ENCODE results near the gene HPGD.

Gene HPGD

DNA sequence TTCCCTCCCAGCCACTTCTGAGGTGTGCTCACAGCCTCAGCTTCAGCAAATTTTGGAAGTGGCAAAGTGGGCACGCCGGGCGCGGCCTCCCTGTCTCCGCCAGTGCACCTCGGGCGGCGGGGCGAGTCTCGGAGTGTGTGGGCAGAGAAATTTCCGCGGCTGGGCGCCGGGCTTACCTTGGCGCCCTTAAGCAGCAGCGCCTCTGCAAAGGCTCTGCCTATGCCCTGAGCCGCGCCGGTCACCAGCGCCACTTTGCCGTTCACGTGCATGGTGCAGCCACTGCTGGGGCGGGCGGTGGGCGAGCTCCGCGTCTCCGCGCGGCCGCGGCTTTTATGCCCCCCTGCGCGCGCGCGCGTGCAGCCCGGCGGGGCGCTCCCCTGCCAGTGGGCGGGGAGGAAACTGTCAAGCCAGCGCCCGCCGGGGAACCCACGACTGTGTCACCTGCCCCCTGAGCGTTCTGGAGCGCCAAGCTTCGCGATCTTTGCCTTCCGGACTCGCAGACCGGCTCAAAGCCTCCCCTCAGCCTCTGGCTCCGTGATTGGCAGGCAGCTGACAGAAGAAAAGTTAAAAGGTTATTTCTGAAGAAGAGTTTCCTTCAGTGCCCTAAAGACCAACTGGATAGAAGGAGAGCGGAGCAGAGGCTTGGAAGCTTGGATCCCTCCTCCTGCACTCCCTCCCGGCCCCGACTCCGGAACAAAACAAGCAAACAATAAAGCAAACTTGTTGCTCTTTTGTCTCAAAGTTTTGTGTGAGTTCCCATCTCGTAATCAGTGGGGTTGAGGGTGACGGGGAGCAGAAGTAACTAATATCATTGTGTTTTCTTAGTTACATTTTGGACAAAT, at the start of gene HPGD:
Gene HPGD (minus strand): TSS at position 306 of the 842 bp plus-strand sequence. CDS start 37 bp downstream, at position 269.
- DNase-seq (ENCODE audit: low spot score): peak; percentile 22

DNA sequence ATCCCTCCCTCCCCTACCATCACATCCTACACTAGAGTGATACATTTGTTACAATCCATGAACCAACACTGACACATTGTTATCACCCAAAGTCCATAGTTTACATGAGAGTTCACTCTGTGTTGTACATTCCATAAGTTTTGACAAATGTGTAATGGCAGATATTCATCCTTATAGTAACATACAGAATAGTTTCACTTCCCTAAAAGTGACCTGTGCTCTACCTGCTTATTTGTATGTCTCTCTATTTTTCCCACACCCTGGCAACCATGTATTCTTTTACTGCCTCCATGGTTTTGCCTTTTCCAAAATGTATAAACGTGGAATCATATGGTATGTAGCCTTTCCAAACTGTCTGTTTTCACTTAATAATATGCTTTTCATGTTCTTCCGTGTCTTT, 42.2 kb upstream of the HPGD start:
- no peak for DNase-seq (ENCODE audit: low spot score)

DNA sequence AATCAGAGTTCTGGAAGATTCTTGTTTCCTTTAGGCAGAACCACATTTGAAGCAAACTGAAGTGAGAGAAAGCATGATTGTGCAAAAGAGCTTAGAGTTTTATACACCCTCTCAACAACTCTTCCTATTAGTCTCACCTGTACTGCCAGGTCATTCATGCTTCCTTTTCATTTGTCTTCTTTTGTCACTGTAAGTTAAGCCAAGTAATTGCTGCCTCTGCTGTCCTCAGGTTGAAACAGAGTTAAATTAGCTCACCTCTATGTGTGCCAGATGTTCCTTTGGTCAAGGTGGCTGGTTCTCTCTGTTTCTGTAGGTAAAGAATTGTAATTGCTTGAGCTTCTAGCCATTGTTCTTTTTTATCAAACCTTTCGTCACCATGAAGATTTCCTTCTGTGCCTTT, 41.1 kb upstream of the HPGD start:
- DNase-seq (ENCODE audit: low spot score): no peak

DNA sequence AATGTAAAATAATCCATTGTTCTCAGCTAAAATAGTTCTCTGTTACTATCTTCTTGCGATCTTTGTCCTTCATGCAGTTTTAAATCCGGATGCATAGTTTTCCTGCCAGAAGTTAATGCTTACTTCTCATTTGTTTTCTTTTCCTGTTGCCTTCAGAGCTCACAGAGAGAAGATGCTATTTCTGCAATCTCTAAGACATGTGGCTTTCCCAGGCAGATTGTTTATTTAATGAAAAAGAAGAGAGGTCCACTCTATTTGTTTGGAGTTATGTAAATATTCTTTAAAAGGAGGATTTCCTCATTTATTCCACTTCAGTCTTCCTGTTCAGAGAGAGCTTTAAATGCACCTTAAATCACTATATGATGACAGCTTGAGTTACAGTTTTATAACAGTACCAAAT, 39.3 kb upstream of the HPGD start:
- DNase-seq (ENCODE audit: low spot score): no peak

DNA sequence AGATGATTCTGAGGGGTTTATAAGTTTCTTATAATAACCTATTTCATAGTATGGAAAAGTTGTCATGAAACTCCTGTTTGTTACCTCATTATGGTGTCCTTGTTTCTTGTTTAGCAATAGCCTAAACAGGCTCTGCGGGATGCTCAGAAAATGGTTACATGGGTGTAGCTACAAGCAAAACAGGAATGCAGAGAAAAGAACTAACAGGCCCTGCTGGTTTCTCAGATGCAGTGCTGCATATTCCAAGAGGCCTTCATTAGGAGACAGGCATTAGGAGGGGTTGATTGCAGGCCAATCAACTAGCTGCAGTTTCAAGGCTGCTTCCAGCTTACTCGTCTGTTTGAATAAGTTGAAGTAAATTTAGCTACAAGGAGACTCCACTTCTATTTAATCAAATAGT, 37.6 kb upstream of the HPGD start:
- no peak for DNase-seq (ENCODE audit: low spot score)

DNA sequence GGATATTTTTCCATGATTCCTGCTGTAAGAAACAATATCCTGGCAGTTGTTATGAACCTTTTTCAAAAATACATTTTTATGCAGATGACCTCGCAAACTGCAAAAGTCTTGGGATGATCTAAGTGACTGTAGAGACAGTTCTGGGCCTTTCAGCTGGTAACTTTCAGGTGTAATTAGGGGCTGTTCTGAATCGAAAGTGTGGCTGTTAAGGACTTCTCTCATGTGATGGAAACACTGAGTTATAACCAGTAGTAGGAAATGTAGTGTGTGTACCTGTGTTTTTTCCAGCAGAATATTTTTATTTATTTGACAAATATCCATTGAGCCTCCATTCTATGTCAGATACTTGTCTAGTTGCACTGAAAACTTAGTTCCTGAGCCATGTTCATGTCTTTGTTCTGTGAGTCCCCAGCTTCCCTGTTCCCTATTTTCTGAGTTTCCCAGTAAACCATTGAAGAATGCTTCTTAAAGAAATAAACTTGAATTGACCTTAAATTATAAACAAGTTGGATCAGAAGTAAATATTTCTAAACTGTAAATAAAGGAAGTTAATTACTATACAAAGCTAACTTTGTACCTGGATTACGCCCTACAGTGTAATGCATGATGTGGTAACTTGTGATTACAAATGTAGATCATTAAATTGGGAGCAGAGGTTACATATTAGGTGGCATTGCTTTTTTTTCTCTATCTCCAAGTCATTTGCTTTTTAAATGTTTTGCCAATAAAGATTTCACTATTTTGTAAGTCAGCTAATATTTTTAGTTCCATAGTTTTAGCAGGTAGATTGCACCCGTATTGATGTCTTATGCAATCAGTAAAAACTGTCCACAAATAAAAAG, 33.7 kb upstream of the HPGD start:
- DNase-seq (ENCODE audit: low spot score): no peak

DNA sequence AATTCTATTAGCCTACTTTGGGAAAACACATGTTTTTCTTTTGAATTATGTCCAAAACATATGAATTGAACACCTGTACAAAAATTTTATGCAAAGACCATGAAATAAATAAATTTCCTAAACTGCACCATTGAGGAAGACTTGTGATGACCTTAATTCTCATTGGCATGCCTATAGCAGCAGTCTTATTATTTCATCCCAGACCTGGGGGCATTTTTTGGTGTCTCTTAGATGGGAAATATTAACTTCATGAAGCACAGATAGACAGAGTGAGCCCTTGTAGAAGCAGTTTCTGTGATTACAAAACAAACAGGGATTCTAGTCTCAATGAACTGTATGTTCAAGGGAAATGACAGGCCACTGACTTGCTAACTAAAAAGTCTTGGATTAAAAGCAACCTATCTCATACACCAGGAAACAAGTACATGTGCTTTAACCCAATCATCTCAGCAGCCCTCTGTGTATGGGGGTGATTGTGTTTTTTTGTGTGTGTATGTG, 32.0 kb upstream of the HPGD start:
- no peak for DNase-seq (ENCODE audit: low spot score)

DNA sequence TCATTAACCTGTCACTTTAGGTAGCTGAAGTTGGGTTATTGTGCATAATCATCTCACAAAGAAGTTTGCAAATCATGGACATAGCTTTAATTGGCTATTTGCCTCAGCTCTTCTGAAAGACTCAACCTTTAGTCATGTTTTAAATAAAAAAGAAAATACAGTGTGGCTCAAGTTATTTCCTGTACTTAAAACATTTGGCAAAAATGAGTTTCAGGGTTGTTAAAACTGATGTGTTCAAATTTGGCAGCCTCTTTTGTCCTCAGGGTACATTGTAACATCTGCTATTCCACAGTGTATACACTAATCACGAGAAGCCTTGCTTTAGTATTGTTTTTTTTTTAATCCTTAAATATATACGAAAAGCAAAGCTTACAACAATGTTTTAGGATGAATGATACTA, 31.5 kb upstream of the HPGD start:
- DNase-seq (ENCODE audit: low spot score): peak; percentile 21

DNA sequence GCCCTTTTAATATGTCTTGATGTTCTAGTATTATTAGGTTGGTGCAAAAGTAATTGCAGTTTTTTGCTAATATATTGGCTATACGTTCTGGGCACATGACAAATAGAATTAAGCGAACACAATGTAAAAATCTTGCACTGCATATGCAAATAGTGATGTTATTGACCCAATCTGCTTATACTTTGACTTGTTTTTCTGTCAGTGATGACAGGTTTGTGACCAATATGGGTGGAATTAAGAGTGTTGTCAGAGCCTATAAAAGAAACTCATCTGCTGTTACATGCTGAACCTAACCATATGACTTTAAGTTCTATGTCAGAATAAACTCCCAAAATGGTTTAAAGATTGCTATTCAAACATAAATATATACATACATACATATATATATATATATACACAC, 30.7 kb upstream of the HPGD start:
- DNase-seq (ENCODE audit: low spot score): no peak

DNA sequence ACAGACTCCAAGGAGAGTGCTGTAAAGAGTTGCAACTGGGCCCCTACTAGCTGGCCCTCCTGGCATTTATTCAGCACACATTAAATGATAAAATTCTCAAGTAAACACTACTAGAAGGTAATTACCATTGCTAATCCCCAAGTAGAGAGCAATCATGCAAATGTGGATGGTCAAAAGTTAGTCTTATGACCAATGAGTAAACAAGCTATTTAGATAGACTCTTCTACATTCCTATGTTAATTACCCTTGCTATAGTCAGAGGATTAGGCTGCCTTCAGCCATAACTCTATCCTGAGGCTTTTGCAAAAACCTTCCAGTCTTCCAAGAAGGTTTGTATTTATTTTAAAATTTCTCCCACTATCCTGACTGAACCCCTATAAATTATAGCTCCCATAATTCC, 28.3 kb upstream of the HPGD start:
- no peak for DNase-seq (ENCODE audit: low spot score)

DNA sequence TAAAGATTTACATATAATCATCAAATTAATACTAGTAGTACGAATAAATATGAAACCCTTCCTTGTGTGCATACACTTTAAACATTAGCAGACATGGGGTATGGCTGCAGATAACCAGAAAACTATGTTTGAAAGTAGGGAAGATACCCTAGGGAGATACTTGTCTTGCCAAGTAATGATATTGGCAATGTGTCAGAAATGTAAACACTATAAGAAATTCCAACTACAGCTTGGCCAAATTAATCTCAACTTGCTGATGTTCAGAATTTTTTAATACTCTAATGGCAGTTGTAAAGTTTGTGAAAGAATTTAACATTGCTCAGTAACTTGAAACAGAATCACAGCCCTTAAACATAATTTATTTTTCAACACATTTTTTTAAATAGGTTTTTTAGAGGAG, 27.4 kb upstream of the HPGD start:
- DNase-seq (ENCODE audit: low spot score): no peak

DNA sequence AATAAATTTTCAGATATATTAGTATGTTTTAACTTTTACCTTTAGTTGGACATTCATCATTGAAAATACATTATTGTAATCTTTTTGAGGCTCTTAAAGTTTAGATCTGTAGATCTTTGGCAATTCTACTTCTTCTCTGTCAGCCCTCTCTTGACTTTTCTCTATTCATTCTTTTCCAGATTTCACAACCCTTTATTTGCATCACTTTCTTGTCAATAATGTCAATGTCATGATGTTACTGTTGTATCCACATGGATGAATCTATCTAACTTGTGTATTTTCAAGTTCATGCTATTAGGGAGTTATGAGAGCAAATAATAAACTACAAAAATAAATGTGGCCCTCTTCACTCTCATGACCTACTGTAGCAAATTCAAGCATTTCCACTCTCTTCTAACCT, 23.0 kb upstream of the HPGD start:
- DNase-seq (ENCODE audit: low spot score): no peak

DNA sequence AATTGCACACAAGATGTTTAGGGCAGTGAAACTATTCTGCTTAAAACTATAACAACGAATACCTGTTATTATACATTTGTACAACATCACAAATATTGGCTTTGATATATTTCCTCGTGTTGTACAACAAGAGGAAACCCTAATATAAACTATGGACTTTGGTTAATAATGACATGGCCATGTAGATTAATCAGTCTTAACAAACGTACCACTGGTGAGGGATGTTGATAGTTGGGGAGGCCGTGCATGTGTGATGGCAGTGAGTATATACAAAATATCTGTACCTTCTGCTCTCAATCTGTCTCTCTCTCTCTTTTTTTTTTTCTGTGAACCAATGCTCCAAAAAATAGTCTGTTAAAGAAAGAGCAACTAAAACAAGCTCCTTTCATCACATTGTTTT, 22.2 kb upstream of the HPGD start:
- DNase-seq (ENCODE audit: low spot score): no peak

DNA sequence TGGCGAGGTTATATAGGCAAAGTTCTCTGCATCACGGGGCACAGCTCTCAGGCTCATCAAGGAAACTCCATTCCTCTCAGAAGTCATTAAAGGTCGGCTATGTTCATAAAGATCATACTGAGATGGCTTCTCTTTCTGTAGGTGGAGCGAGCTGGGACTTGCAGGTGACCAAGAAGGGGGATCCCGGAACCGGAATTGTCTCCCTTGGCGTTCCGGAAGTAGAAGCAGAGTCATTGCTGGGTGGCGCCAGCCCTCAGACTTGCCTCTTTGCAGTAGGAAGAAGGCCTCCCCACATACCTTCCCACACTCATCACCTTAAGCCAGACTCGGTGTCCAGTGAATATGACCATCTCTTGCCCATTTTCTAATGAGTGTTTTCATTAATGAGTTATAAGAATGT, 17.9 kb upstream of the HPGD start:
- no peak for DNase-seq (ENCODE audit: low spot score)

DNA sequence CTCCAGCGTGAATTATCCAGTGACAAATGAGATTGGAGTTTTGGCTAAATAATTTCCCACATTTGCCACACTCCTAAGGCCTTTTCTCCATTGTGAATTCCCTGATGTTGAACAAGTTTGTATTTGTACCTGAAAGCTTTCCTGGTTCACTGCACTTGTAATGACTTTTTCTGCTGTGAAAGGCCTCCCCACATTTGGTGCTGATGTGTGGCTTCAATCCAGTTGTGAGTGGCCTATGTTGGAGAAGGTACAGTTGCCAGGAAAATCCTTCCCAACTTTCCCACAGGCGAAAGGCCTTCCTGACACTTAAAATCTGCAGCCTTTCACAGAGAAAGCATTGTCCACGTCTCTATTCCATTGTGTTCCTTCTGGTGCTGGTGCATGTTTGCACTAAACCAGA, 17.3 kb upstream of the HPGD start:
- DNase-seq (ENCODE audit: low spot score): no peak

DNA sequence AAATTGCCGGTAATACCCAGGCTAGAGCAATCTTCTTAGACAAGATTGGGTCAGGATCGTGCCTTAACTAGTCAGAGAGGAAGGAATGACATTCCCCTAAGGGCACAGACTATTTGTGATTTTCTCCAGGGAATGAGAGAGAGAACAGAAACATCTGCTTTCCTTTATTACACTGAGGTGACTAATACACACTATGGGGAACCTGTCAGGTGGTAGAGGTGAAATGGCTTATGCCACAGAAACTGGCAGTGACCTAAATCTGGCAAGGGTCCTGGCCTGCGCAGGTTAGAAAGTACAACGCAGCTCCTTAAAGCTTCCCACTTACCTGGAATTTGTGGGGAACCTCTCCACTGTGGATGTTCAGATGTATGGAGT, 16.6 kb upstream of the HPGD start:
- no peak for DNase-seq (ENCODE audit: low spot score)

DNA sequence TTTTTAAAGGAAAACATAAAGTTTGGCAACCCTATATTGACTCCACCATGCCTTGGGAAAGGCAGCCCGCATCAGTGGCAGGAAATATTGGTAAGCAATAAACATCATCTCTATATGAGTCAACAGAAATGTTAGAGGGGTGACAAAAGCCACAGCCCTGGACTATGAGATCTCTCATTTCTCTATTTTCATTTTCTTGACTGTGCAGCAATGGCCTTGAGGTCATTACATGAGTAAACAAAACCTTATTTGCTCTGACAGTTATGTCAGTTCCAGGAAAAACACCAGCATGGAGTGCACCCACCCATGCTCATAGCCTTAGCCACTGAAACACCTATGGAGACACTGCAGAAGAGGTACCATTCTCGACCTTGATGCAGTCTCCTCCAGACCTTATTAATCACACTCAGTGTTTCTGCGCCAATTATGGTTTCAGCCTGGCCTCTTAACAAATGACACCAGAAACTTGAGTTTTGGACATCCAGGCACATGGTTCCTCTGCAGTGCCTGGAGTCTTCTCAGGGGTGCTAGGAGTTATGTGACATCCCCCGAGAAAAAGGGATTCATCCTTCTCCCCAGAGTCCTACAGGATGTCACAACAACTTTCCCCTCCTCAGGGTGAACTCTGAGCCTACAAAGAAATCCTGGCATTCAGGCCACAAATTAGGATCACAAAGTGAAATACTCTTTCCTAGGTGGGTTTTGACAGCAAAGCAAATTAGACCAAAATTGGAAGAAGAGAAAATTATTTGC, 16.0 kb upstream of the HPGD start:
- DNase-seq (ENCODE audit: low spot score): no peak

DNA sequence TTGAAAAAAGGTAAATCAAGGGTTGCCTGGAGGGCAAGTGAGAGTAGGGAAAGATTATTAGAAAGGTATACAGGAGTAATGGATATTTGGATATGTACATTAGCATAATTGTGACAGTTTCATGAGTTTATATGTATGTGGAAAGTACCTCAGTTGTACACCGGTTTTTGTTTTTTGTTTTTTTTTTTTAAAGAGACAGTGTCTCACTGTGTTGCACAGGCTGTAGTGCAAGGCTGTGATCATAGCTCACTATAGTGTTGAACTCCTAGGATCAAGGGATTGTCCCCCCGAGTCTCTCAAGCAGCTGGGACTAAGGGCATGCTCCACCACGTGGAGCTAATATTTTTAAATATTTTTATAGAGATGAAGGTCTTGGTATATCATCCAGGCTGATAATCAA, 15.3 kb upstream of the HPGD start:
- no peak for DNase-seq (ENCODE audit: low spot score)

DNA sequence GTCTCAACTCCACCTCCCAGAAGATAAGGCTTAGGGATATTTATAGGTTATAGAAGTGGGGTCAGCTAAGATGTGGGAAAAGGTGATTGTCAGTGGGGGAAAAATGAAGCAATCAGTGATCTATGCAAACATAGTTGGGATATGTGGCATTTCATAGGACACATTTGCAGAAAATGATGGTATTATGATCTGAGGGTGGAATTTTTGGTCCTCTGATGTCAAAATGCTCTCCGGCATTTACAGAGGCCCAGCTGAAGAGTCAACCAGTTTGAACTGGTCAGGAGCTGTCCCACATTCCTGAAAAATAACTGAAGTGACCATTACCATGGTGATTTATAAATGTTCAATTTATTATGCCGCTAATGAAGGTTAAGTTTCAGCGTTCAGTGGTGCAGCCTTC, 12.2 kb upstream of the HPGD start:
- DNase-seq (ENCODE audit: low spot score): no peak

DNA sequence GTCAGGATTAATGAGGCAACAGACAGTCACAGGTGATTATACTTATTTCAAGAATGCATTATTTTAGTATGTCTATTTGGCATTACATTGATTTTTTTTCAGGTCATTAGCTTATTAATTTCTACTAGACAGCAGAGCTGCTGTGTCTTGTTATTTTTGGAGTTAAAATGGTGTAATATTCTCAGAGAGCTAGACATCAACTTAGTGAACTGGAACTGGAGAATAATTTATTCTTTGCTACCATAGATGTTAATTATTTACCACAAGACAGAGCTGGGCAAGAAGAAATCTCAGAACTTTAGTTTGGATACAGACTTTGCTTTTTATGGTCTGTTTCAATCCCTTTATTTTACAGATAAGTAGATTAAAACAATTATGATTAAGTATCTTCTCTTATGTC, 10.2 kb upstream of the HPGD start:
- DNase-seq (ENCODE audit: low spot score): no peak

DNA sequence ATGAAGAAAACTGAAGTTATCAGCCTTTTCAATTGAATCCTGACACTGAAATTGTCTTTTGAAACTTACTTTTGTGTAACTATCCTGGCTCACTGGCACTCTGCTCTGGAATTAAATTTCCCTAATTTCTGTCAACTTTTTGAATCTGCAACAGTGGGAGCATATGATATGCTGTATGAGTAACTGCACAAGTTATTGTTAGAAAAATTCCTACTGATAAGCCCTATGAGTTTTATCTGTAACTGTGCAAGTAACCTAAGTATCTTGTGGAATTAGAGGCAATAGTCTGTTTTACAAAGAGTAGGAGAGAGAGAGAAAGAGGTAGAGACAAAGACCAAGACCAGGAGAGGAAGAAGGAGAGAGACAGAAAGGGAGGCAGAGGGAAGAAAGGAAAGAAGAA, 9.2 kb upstream of the HPGD start:
- no peak for DNase-seq (ENCODE audit: low spot score)

DNA sequence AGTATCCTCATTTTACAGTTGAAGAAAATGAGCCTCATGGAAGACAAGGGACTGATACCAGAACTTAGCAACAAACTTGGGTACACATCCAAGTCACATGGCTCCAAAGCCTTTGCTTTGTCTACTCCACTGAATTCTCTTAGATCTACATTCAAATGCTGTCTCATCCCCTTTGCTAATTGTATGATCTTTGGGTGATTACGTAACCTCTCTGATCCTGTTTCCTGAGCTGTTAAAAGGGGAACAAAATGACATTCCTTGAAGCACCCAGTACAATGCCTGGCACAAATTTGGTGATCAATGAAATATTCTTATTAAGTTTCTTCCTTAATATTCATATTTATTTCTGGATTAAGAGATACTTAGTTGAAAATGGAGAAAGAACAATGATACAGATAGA, 5.9 kb upstream of the HPGD start:
- DNase-seq (ENCODE audit: low spot score): no peak

DNA sequence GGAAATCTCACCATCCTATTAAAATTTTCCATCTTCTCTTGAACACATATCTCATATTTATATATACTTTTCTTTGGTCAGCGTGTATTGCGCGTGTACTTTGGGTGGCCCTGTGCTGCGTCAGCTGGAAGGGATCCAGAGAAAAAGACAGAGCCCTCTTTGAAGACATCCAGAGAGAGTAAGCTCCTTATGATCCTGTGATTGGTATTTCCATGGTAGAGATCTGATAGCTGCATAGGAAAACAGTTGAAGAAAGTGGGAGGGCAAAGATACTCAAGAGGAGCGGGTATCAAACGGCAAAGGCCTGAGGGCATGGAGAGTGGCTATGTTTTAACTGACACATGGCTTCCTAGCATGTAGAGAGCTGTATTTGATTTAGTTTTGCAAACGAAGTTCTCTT, 4.4 kb upstream of the HPGD start:
- DNase-seq (ENCODE audit: low spot score): no peak

Measured in AG20443 (cell line).